Body of pancreas (tissue), 4 donors: ENCODE results near the gene GUCA2B. TPM values are rescaled to one million over a fixed set of nuclear protein-coding genes. Genes with fewer than 3 reads are reported as not detected.

ENCODE experiments used
- ATAC-seq: fragments of 150-250 bp; one replicate; pipeline ENCODE4 v1.9.1; 2016
- DNase-seq, 4 donors: peaks; one replicate each; pipeline ENCODE4 v3.0.0-alpha.2; 2019
- H3K27ac ChIP-seq, 4 donors: fragments of 200-600 bp; sonication (generic); 1 replicate in 3 of 4; 2 replicates in 1 of 4; pipeline versions ENCODE4 v1.5.1 to v1.6.1; 2016 to 2019; ENCODE audit warnings: mild to moderate bottlenecking in 1 of 4, mixed read lengths in 1 of 4, moderate library complexity in 1 of 4
- H3K27me3 ChIP-seq, 2 donors: fragments of 200-600 bp; sonication (generic); one replicate each; pipeline ENCODE4 v1.6.0; 2016; ENCODE audit warnings: mild to moderate bottlenecking in 1 of 2
- H3K36me3 ChIP-seq, 2 donors: fragments of 200-600 bp; sonication (generic); replicated peaks in 1 of 2; 2 replicates each; pipeline ENCODE4 v1.5.1; 2016; ENCODE audit warnings: low read depth in 2 of 2; ENCODE audit not compliant: insufficient read depth in 1 of 2
- H3K4me1 ChIP-seq: fragments of 200-600 bp; sonication (generic); one replicate; pipeline ENCODE4 v1.6.0; 2016
- H3K4me3 ChIP-seq, 2 donors: fragments of 200-600 bp; sonication (generic); 1 replicate in 1 of 2; 2 replicates in 1 of 2; pipeline ENCODE4 v1.5.1; 2016 to 2019
- H3K9me3 ChIP-seq, 3 donors: fragments of 200-600 bp; sonication (generic); 1 replicate in 2 of 3; 2 replicates in 1 of 3; pipeline ENCODE4 v1.5.1; 2016
- POLR2A ChIP-seq, 3 donors: fragments of 450-650 bp; IDR thresholded peaks; one replicate each; pipeline ENCODE4 v1.6.1; 2016; ENCODE audit warnings: antibody characterized with exemption in 3 of 3, mild to moderate bottlenecking in 2 of 3
- WGBS, 2 donors: methylation state at CpG; one replicate each; pipeline ENCODE4 v1.1.5; 2017; 5-methylcytosine and 5-hydroxymethylcytosine counted together
- intact Hi-C: fragments of 100-400 bp; cut with DNase I; formaldehyde crosslinking; loops from one replicate; pipeline ENCODE4 v1.15.1; 2023
- total RNA-seq, 2 donors: library from RNA; depleted of rRNA; stranded (reverse); fragments of >200 nt; gene quantifications; one replicate each; pipeline ENCODE4 v1.1.0, GENCODE V29; 2016
- TF ChIP-seq, protein P1 (sequence below), 7 experiments: fragments of 450-650 bp in 4 of 7; fragments of 200-600 bp in 3 of 7; sonication (generic) in 3 of 7; IDR thresholded peaks; one replicate each; pipeline ENCODE4 v1.5.1; 2016 to 2019; ENCODE audit warnings: antibody characterized with exemption in 7 of 7

GUCA2B gene
- total RNA-seq, 2 donors from 2014 or later = not detected

DNA sequence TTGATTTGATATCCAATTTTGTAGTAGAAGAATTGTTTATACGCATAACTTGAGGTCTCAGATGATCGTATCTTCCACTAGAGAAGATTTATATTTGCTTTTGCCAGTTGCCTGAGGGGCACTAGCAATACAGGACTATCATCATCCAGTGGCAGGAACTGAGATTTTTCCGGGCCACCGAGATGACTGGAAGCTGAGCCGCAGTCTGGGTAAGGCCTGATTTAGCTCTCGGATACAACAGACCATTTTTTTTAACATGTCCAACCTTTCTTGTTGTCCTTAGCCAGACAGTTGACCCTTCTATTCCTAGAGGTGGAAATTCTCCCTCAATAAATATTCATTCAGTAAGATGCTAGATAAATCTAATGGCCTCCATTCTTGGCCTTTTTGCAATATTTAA is 25.4 kb upstream of the GUCA2B start:
- TF ChIP-seq POLR2A (IDR thresholded peaks at IDR 0.05) = no peak
- TF ChIP-seq, protein P1, sequence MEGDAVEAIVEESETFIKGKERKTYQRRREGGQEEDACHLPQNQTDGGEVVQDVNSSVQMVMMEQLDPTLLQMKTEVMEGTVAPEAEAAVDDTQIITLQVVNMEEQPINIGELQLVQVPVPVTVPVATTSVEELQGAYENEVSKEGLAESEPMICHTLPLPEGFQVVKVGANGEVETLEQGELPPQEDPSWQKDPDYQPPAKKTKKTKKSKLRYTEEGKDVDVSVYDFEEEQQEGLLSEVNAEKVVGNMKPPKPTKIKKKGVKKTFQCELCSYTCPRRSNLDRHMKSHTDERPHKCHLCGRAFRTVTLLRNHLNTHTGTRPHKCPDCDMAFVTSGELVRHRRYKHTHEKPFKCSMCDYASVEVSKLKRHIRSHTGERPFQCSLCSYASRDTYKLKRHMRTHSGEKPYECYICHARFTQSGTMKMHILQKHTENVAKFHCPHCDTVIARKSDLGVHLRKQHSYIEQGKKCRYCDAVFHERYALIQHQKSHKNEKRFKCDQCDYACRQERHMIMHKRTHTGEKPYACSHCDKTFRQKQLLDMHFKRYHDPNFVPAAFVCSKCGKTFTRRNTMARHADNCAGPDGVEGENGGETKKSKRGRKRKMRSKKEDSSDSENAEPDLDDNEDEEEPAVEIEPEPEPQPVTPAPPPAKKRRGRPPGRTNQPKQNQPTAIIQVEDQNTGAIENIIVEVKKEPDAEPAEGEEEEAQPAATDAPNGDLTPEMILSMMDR (IDR thresholded peaks at IDR 0.05) = no peak
- H3K27ac ChIP-seq = no peak overlapping the region
- intact Hi-C loops = no loop called here
- WGBS, 2 donors = 87 to 93% methylated on average over 6 of the region's 6 CpGs
- H3K36me3 ChIP-seq = no peaks in the 10 kb centered on the region
- DNase-seq (no peak), ATAC-seq (no peak)
- H3K27me3 ChIP-seq = no peaks in the 10 kb centered on the region
- H3K4me1 ChIP-seq = no peaks in the 10 kb centered on the region
- H3K9me3 ChIP-seq = no peaks in the 10 kb centered on the region
- no peak overlapping the region for H3K4me3 ChIP-seq

GRCh38 chr1:42128499-42128898 is 24.7 kb upstream of the GUCA2B start:
- intact Hi-C loops = no loop called here
- no peak for ATAC-seq
- Histone ChIP-seq H3K27me3 (no peaks in the 10 kb centered on the region), H3K36me3 (no peaks in the 10 kb centered on the region), H3K4me3 (no peak overlapping the region), H3K27ac (no peak overlapping the region), H3K4me1 (no peaks in the 10 kb centered on the region), H3K9me3 (no peaks in the 10 kb centered on the region)
- 59% methylated on average over 2 of the region's 2 CpGs for WGBS, 2 donors
- TF ChIP-seq POLR2A (IDR thresholded peaks at IDR 0.05) = no peak
- TF ChIP-seq, protein P1 (IDR thresholded peaks at IDR 0.05) = no peak
- DNase-seq = no peak

GRCh38 chr1:42128964-42129363 is 24.2 kb upstream of the GUCA2B start:
- intact Hi-C loops = no loop called here
- 66 to 75% methylated on average over 3 of the region's 3 CpGs for whole genome bisulfite sequencing, 2 donors

DNA sequence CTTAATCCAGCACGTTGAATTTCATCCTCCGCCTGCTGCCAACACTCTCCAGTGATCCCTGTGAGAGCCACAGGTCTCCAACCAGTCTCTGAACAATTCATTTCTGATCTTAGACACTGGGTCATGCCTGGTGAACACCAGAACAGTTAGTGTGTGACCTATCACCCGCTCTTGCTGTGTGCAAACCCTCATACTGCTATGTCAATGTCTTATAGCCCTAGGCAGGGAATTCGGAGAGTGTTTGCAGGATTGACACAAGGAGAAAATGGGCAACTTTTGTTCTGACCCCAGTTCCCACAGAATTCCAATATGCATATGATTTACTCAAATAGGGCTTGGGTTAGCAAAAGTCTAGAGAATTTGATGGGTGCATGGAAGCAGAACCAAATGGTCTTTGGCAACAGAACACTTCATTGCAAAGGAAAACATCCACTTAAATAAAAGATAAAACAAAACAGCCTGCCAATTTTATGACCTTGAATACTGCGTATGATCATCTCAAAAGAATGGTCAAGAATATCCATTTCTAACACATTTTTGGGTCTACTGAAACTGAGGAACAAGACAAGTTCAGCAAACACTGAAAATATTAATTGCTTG is 23.0 kb upstream of the GUCA2B start:
- no peaks in the 10 kb centered on the region for H3K9me3 ChIP-seq
- ATAC-seq (no peak), DNase-seq (no peak)
- no peak overlapping the region for H3K4me3 ChIP-seq
- H3K27me3 ChIP-seq = no peaks in the 10 kb centered on the region
- intact Hi-C loops = no loop called here
- H3K27ac ChIP-seq = no peak overlapping the region
- no peaks in the 10 kb centered on the region for H3K36me3 ChIP-seq
- no peaks in the 10 kb centered on the region for H3K4me1 ChIP-seq
- 75 to 77% methylated on average over 5 of the region's 5 CpGs for WGBS, 2 donors
- TF ChIP-seq, protein P1 (IDR thresholded peaks at IDR 0.05) = no peak
- no peak for TF ChIP-seq POLR2A (IDR thresholded peaks at IDR 0.05)

More at GRCh38 chr1:42128964-42129363, 24.2 kb upstream of the GUCA2B start:
- no peak for ATAC-seq
- Histone ChIP-seq H3K9me3 (no peaks in the 10 kb centered on the region), H3K27me3 (no peaks in the 10 kb centered on the region), H3K27ac (no peak overlapping the region), H3K4me1 (no peaks in the 10 kb centered on the region), H3K36me3 (no peaks in the 10 kb centered on the region), H3K4me3 (no peak overlapping the region)
- no peak for DNase-seq
- TF ChIP-seq POLR2A (IDR thresholded peaks at IDR 0.05) = no peak
- TF ChIP-seq, protein P1 (IDR thresholded peaks at IDR 0.05) = no peak

DNA sequence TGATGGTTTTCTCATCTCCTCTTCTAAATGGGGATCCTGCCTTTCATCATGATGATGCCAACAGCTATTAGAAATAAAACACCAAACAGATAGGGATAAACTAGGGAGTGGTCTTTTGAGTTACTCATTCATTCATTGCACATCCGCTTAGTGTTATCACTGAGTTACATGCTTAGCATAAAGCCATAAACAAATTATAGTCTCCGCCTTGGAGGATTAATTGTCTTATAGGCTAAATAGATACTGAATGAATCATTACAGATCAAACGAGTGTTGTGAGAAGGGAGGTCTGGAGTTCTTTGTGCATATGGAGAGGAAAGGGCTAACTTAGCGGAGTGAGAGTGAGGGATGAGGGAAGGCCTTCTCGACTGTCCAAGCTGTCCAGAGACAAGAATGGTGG is 19.8 kb upstream of the GUCA2B start:
- no peak overlapping the region for H3K27ac ChIP-seq
- H3K4me1 ChIP-seq = no peaks in the 10 kb centered on the region
- H3K27me3 ChIP-seq = no peaks in the 10 kb centered on the region
- ATAC-seq (no peak), DNase-seq (no peak)
- no peak overlapping the region for H3K4me3 ChIP-seq
- intact Hi-C loops = no loop called here
- TF ChIP-seq POLR2A (IDR thresholded peaks at IDR 0.05) = no peak
- TF ChIP-seq, protein P1 (IDR thresholded peaks at IDR 0.05) = no peak
- no peaks in the 10 kb centered on the region for H3K36me3 ChIP-seq
- no peaks in the 10 kb centered on the region for H3K9me3 ChIP-seq
- WGBS, 2 donors = 86 to 89% methylated on average over 5 of the region's 5 CpGs
